Measurements from ENCODE around the gene VWA8.
"Not testable (repeated sequence)": the region's sequence is repeated elsewhere in the genome, so short reads cannot be mapped to it uniquely, and the experiment has no call there.

Gene VWA8

DNA sequence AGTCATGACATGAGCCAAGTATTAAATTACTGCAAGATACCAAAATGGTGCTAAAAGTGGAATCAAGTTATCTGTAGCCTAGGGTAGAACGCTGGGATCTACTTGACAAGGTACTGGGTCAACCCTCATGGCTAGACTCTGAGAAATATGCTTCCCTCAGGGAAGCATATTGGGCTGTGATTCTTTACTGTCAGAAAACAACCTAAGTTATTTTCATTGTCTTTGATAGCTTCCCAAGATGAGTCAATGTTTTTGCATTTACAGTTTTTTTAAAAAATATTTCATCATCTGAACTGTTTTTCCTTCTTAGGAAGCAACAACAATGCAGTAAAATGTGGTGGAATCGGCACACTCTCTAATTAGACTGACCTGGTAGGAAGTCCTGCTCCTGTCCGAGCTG, 285.6 kb downstream of the VWA8 start:
- intact Hi-C loops (cut with DNase I) = no loop called here
- no peak for DNase-seq

DNA sequence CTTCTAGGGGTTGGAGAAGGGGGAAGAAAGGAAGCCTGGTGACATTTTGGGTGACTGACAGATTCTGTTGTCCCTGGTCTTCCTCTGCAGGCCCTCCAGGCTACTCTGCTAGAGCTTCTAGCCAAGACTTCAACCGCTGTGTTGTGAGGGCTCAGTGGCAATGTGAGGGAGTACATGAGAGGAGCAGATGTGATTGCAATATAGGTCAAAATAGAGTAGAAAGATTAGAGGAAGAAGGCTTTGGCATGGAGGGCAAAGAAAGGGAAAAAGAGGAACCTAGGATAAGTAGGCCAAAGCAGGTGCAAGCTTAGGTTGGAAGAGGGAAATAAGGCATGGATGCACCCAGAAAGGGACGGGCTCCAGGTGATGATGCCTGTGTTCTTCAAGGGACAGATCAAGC, 286.7 kb downstream of the VWA8 start:
- DNase-seq = no peak
- intact Hi-C loops (cut with DNase I) = no loop called here

DNA sequence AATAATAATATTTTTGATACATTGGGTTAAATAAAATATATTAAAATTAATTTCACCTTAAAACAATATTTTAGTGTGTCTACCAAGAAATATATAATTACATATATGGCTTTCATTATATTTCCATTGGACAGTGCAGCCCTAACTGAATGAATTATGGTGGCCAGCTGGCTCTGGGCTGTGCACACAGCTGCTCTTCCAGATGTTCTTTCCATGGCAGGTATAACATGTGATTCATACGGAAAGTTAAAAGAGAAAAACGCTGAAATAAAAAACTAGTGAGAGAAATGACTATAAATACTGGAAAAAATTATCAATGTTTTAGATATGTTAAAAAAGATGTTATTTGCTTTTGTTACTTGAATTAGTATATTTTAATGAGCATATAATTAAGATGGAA, 287.3 kb downstream of the VWA8 start:
- DNase-seq = no peak
- intact Hi-C loops (cut with DNase I) = no loop called here

DNA sequence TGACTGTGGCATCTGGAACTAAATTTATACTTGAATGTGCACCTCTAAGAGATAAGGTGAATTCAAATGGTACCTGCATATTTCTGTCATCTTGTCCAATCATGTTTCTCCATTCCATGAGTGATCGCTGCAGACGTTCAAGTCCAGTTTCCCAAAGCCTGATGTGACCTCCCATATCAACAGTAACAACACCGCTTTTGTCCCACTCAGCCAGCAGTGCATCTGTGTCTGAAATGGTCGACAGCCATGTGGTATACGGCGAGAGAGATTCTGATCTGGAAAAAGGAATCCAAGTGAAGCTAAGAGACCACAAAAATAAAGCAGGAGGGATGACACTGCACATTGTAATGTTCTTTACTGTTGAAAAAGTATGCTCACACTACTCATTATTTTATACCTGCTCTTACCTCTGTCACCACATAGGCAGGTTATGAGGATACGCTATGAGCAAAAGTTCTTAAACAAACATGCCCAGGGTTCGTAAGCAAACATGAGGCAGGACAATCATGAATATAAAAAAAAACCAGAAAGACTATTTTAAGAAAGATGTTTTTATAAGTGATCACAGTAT, 290.0 kb downstream of the VWA8 start:
- peak in 21 of 42 donors; percentile 5 to 61 (median 37) for DNase-seq
- intact Hi-C loops (cut with DNase I) = no loop called here

DNA sequence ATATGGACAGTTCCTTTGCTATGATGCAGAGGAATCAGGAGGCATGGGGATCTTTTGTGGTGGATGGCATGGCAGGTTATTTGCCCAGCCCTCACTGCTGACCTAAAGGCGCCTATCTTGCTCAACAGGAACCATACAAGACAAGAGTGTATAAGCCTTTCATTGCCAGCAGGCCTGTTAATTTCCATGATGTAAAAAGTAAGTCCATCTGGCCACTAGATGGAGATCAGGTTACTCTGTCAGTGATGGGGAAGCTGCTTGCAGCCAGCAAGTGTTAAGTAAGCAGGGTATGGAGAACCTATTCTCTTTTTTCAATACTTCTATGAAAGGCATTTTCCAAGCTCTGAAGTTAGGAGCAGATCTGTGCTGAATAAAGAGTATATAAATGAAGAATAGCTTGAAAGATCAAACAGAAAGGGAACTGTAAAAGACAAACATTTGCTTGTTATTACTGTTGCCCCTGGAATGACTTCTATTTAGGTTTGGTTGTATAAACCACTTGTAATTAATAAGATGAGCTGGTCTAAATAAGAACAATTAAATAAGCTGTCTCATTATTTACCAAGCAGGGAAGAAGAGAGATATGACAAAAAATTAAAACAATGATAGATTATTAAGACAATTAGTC, 292.7 kb downstream of the VWA8 start:
- intact Hi-C loops (cut with DNase I) = loop anchor here (5.0 kb wide), 1 partner anchor 439 kb away; no protein-coding TSS in a partner anchor
- peak in 34 of 42 donors; percentile 18 to 85 (median 64) for DNase-seq

DNA sequence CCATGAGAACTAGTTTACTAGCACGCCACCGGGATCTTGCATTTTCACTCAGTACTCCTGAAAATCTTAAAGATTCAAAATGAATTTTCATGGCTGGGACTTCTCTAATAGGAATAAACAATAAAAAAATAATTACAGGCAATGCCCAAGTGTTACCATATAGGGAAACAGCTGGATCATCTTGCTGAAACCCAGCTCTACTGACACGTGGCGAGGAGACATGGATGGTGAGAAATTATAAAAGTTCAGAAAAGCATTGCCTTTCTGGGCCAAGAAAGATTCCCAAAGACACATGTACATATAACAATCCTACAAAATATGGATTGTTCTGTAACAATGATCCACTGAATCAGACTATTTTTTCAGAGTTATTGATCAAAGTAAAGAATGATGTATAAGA, 294.3 kb downstream of the VWA8 start:
- DNase-seq = no peak
- intact Hi-C loops (cut with DNase I) = loop anchor here (5.0 kb wide), 1 partner anchor 441 kb away; no protein-coding TSS in a partner anchor

DNA sequence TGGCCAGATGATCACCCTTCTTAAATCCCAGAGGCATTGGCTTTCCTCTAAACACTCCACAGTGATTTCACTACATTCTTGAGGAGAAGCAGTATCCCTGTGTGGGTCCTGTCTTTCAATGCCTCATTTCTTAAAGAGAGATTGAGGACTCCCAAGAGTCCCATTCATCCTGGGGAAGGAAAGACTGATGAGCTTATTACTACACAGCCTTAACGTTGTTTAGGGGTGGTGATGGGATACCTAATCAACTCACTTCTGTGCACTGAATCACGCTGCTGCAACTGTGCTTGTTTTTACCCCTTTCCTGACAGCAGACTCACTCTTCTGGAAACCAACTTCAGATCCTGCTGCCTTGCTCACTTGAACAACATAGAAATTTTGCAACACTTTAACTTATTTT, 300.5 kb downstream of the VWA8 start:
- intact Hi-C loops (cut with DNase I) = no loop called here
- DNase-seq = no peak

DNA sequence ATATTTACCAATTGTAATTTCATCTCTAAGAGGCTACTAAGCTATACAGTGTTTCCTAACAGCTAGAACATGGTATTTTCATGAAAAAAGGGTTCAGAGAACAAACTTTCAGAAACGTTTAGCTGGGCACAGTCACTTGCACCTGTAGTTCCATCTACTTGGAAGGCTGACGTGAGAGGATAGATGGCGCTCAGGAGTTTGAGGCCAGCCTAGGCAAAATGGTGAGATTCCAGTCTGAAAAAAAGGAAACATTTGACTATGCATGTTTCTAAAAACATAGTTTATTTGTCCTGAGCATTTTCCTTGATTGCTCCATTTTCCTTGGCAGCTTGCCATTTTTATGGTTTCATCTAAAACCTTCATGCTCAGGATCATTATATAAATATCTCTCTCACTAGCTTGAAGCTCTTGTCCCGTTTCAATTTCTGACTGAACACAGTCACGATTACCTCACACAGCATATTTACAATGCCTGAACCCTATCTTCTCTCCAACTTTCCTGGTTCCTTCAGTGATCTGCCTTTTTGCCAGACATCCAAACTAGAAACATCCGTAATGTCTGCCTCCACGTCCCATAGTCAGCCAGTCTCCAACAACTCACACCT, 302.8 kb downstream of the VWA8 start:
- no peak for DNase-seq
- intact Hi-C loops (cut with DNase I) = no loop called here

DNA sequence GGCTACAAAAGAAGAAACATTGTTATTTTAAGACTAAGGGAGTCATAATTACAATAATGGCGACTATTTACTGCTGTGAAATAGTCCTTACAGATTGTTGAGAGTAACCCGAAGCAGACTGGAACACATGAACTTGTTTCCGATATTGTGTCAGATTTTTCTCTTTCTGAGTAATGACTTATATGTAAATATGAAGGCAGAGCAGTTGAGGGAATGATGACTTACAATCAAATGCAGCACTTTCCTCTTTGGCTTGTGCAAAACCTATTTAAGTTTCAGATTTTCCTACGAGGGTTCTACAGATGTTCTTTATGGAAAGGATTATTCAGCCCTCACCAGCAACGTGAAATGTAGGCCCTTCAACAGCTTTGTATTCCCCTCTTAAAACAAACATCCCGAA, 304.9 kb downstream of the VWA8 start:
- DNase-seq = no peak
- intact Hi-C loops (cut with DNase I) = no loop called here

DNA sequence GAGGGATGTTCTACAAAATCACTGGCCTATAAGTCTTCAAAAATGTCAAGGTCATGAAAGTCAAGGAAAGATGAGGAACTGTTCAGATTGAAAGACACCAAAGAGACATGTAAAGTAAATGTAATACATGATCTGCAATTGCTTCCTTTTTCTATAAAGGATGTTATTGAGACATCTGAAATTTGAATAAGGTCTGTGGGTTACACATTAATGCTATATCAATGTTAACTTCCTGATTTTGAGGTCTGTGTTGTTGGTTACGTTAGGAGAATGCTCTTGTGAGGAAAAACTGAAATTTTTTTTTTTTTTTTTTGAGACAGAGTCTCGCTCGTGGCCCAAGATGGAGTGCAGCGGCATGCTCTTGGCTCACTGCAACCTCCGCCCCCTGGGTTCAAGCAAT, 306.1 kb downstream of the VWA8 start:
- intact Hi-C loops (cut with DNase I) = no loop called here
- no peak for DNase-seq

DNA sequence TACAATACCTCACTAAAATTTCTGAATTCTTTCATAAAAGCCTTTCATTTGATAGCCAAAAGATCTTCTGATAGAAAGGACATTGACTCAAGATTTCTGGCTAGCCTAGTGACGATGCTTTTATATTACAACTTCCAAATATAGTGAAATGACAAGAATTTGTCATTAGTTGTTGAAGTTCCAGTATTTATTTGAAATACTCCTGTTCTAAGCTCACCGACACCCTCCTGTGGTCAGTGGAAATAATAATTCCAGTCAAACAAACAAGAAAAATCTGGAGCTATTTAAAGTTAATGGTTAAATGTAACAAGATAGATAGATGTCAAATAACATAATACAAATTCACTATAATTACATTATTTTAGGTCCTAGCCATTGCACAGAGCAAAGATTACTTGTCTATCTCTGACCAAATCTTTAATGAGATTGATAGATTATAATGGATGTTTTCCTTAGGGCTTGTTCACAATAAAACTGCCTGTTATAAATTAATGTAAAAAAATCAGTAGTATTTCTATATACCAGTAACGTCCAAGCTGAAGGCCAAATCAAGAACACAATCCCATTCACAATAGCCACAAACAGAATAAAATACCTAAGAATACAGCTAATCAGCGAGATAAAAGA, 308.1 kb downstream of the VWA8 start:
- intact Hi-C loops (cut with DNase I) = no loop called here
- peak in 25 of 42 donors; percentile 25 to 82 (median 46) for DNase-seq

DNA sequence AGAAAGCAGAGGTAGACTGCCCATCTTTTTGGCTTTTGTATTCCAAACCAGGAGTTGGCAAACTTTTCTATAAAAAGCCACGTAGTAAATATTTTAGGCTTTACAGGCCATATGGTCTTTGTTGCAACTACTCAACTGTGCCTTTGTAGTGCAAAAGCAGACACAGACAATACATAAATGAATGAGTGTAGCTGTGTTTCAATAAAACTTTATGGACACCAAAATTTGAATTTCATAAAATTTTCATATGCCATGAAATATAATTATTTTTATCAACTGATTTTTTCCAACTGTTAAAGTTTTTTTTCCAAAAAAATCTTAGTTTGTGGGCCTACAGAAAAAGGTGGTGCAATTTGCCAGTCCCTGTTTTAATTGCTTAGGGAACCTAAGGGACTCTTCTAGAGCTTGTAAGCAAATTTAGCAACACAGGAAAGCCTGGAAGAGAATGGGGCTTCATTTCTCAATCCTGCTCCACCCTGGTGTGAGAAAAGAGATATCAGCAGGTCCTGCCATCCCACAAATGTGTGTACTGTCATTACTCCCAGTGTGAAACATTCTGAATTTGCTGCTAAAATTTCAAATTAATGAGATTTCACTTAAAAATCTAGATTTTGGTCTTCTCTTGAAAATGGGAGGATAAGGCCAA, 309.4 kb downstream of the VWA8 start:
- intact Hi-C loops (cut with DNase I) = no loop called here
- no peak for DNase-seq

DNA sequence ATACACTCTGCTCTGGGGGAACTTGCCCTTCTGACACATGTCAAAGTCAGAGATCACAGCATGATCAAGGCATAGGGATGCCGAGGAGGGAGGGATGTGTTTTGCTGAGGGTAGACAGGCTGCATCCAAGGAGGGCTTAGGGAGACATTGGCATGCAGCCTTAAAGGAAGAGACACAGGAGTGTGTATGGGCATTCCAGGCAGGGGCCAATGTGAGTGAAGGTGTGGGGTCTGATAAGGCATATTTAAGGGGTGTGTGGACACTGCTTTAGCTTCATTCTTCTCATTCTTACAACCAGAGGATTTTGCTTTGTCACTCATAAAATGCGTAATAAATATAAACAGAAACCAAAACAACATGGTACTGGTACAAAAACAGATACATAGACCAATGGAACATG, 310.2 kb downstream of the VWA8 start:
- intact Hi-C loops (cut with DNase I) = no loop called here
- DNase-seq = no peak

DNA sequence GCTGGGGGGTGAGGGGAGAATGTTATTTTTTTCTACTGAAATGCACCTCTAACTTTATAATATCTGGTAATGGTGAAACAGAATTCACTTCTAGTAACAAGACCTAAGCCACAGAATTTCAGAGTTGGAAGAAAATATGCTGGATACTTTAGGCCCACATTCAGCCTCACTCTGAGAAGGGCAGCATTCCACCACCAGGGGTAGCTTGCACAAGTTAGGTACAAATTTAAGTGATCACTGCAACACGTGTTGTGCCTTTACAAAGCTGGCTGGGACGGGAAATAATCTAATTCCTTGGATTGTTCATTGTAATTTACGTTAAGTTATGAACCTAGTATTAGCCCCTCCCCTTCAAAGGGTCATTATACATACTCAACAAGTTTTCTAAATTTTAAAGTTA, 311.2 kb downstream of the VWA8 start:
- intact Hi-C loops (cut with DNase I) = loop anchor here (5.0 kb wide), 1 partner anchor 192 kb away; the partner anchor contains the start of gene RGCC
- DNase-seq = no peak

DNA sequence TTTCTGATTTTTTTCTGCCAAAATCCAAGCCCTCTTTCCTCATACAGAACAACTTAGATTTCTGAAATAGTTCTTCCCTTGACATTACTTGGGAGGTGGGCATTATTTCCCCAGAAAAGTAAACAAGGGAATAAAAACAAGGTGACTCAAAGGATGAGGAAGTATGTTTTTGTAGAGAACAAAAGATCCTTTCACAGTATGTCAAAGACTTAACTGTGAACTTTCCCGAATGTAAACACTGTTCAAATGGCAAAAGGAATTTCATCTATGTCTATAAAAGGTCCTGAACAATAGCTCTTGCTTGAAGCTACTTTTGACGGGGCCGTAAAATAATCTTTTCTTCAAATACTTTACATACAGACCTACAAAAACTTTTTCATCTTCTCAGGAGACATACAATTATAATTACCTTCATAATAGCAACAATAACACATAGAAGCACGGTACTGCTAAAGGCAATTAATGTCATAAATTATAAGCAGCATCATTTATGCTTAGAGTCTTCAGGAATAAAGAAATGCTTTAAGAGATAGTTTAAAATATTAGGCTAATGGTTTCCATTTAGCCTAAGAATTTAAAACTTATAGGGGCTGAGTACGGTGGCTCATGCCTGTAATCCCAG, 312.5 kb downstream of the VWA8 start:
- DNase-seq = no peak
- intact Hi-C loops (cut with DNase I) = loop anchor here (5.0 kb wide), 1 partner anchor 191 kb away; the partner anchor contains the start of gene RGCC

DNA sequence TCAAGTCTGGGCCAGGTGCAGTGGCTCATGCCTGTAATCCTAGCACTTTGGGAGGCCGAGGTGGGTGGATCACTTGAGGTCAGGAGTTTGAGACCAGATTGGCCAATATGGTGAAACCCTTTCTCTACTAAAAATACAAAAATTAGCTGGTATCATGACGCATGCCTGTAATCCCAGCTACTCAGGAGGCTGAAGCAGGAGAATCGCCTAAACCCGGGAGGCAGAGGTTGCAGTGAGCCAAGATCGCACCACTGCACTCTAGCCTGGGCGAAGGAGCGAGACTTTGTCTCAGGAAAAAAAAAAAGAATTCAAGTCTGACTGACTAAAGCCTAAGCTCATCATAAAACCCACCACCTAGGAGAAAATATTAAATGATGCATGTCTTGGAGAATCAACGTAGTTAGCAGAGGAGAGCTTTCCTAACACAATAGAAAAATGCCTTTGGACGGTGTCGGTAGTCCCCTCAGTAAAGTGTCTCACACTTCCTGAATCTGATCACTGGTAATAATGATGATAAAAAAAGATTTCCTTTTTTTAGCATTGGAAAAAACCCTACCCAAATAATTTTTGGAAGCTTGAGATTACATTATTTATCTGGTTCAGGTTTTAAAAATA, 313.1 kb downstream of the VWA8 start:
- intact Hi-C loops (cut with DNase I) = loop anchor here (5.0 kb wide), 1 partner anchor 191 kb away; the partner anchor contains the start of gene RGCC
- DNase-seq = not testable (repeated sequence)

DNA sequence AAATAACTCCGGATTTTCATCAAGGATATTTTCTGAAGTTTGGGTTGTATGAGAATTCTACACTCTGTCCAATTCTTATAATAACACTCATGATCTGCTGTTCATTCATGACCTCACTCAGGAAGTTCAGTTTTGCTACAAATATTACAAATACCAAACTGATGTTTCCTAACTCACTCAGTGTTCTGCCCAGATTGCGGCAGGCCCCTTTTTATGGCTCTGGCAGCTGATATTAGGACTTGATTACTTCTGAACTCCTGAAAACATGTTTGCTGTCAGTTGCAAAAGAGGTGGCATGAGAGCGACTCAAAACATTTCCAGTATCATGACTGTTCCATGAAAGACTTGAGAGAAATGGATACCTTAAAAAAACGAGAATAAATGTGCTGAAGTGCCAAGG, 315.6 kb downstream of the VWA8 start:
- intact Hi-C loops (cut with DNase I) = loop anchor here (5.0 kb wide), 1 partner anchor 188 kb away; the partner anchor contains the start of gene RGCC

DNA sequence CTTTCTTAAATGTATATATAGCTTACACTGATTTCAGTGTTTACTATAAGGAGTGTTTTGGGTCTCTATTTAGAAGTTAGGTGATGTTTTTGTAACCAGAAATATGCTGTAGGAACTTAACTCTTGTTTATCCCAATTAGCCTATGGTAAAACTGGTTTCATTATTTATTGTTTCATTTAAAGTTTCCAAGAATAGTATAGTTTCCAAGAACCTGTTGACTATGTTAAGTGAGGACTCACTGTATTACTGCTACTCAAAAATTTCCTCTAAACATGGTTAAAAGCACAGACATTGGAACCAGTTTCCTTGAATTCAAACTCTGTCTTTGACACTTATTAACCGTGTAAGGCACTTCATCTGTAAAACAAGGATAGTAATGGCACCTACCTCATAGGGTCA, 316.2 kb downstream of the VWA8 start:
- no peak for DNase-seq
- intact Hi-C loops (cut with DNase I) = loop anchor here (5.0 kb wide), 1 partner anchor 187 kb away; the partner anchor contains the start of gene RGCC

More for the DNA sequence above, 315.6 kb downstream of the VWA8 start:
- no peak for DNase-seq

DNA sequence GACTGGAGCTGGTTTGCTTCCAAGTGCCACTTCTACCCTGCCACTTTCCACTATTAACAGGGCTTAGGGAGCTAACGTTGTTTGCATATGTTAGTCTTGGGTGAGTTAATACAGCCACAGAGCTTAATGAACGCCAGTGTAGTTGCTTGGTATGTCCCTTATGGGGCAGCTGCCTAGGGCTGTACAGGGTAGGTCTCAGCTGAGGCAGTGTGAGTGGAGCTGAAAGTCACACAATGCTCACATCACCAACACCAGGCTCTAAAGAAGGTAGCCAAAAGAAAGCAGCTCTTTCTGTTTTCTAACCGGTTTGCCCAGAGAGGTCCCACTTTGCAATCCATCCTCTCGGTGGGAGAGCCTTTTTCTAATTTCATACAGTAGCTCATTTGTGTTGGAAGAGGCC, 317.4 kb downstream of the VWA8 start:
- intact Hi-C loops (cut with DNase I) = no loop called here
- DNase-seq = no peak
